Liver (tissue), 9 donors: ENCODE measurements around the gene PTP4A2. TPM values are rescaled to one million over a fixed set of nuclear protein-coding genes. Genes with fewer than 3 reads are reported as not detected.
"Not testable (repeated sequence)": the region's sequence is repeated elsewhere in the genome, so short reads cannot be mapped to it uniquely, and the experiment has no call there.

ENCODE experiments used
- DNase-seq: peaks from one replicate; pipeline ENCODE4 v3.0.0-alpha.2; 2017; ENCODE audit warnings: low spot score
- H3K27ac ChIP-seq, 2 donors: one replicate each; pipeline ENCODE4 v1.7.0; 2013; ENCODE audit warnings: inconsistent platforms in 2 of 2, low read length in 2 of 2, control low read depth in 1 of 2, low read depth in 1 of 2, mild to moderate bottlenecking in 1 of 2
- H3K27me3 ChIP-seq, 4 donors: one replicate each; pipeline versions ENCODE4 v1.6.1 to v1.7.0; 2013; ENCODE audit warnings: low read length in 3 of 4, inconsistent platforms in 1 of 4, mild to moderate bottlenecking in 1 of 4, moderate library complexity in 1 of 4; ENCODE audit not compliant: control insufficient read depth in 4 of 4, insufficient read depth in 4 of 4
- H3K36me3 ChIP-seq, 4 donors: one replicate each; pipeline versions ENCODE4 v1.6.1 to v1.7.0; 2013; ENCODE audit warnings: low read length in 3 of 4, mild to moderate bottlenecking in 3 of 4, low read depth in 1 of 4, moderate library complexity in 1 of 4; ENCODE audit not compliant: control insufficient read depth in 4 of 4, insufficient read depth in 3 of 4
- H3K4me1 ChIP-seq, 4 donors: one replicate each; pipeline versions ENCODE4 v1.6.1 to v1.7.0; 2013; ENCODE audit warnings: low read length in 3 of 4, mild to moderate bottlenecking in 3 of 4, moderate library complexity in 1 of 4; ENCODE audit not compliant: control insufficient read depth in 4 of 4, insufficient read depth in 4 of 4
- H3K4me3 ChIP-seq, 3 donors: one replicate each; pipeline versions ENCODE4 v1.6.1 to v1.7.0; 2013; ENCODE audit warnings: low read length in 3 of 3, control low read depth in 1 of 3, low read depth in 1 of 3, mild to moderate bottlenecking in 1 of 3
- H3K9ac ChIP-seq, 2 donors: one replicate each; pipeline ENCODE4 v1.7.0; 2013; ENCODE audit warnings: low read length in 2 of 2, mild to moderate bottlenecking in 2 of 2, moderate library complexity in 2 of 2, control low read depth in 1 of 2, low read depth in 1 of 2
- H3K9me3 ChIP-seq, 4 donors: one replicate each; pipeline versions ENCODE4 v1.6.1 to v1.7.0; 2013; ENCODE audit warnings: low read length in 3 of 4; ENCODE audit not compliant: control insufficient read depth in 4 of 4
- FOXA2 ChIP-seq: IDR thresholded peaks from 2 replicates; pipeline ENCODE4 v1.6.1; 2016; ENCODE audit warnings: antibody characterized with exemption
- HNF4A ChIP-seq, 2 donors: conservative IDR thresholded peaks; 2 replicates each; pipeline ENCODE4 v1.6.1; 2016; ENCODE audit warnings: antibody characterized with exemption in 2 of 2, mild to moderate bottlenecking in 2 of 2
- HNF4G ChIP-seq: IDR thresholded peaks from 2 replicates; pipeline ENCODE4 v1.6.1; 2016; ENCODE audit warnings: antibody characterized with exemption
- JUND ChIP-seq, 2 donors: IDR thresholded peaks; 2 replicates each; pipeline ENCODE4 v1.6.1; 2016; ENCODE audit warnings: antibody characterized with exemption in 2 of 2
- NR2F2 ChIP-seq: IDR thresholded peaks from 2 replicates; pipeline ENCODE4 v1.6.1; 2016; ENCODE audit warnings: antibody characterized with exemption
- RAD21 ChIP-seq, 2 donors: IDR thresholded peaks; 2 replicates each; pipeline ENCODE4 v1.6.1; 2016; ENCODE audit warnings: antibody characterized with exemption in 2 of 2, mild to moderate bottlenecking in 2 of 2
- RXRA ChIP-seq, 2 donors: IDR thresholded peaks; 2 replicates each; pipeline ENCODE4 v1.6.1; 2017 to 2018; ENCODE audit warnings: antibody characterized with exemption in 2 of 2, mild to moderate bottlenecking in 1 of 2
- SP1 ChIP-seq: IDR thresholded peaks from 2 replicates; pipeline ENCODE4 v1.6.1; 2018; ENCODE audit warnings: antibody characterized with exemption, mild to moderate bottlenecking
- TAF1 ChIP-seq: conservative IDR thresholded peaks from 2 replicates; pipeline ENCODE4 v1.6.1; 2016; ENCODE audit warnings: antibody characterized with exemption, mild to moderate bottlenecking
- YY1 ChIP-seq: IDR thresholded peaks from 2 replicates; pipeline ENCODE4 v1.6.1; 2016; ENCODE audit warnings: antibody characterized with exemption, mild to moderate bottlenecking
- WGBS: extraction: QIAGEN DNeasy Blood & Tissue Kit; methylation state at CpG from one replicate; pipeline ENCODE4 v1.1.7; 2013; 5-methylcytosine and 5-hydroxymethylcytosine counted together
- polyA plus RNA-seq, 2 donors: library from polyadenylated mRNA; stranded (reverse) in 1 of 2; unstranded in 1 of 2; fragments of 200-250 nt in 1 of 2; fragments of >200 nt in 1 of 2; fragmentation: Nextera tagmentation in 1 of 2; extraction: Ambion mirVana in 1 of 2; gene quantifications; one replicate each; pipeline versions ENCODE4 v1.2.1 to v1.2.3, GENCODE V29; 2013 to 2015
- total RNA-seq, 2 donors: library from RNA; depleted of rRNA; stranded (reverse); fragments of >200 nt; gene quantifications; one replicate each; pipeline ENCODE4 v1.2.3, GENCODE V29; 2014
- TF ChIP-seq, protein P1 (sequence below): IDR thresholded peaks from 2 replicates; pipeline ENCODE4 v1.6.1; 2016; ENCODE audit warnings: antibody characterized with exemption
- TF ChIP-seq, protein P2 (sequence below): fragments of 150-350 bp; IDR thresholded peaks from 2 replicates; pipeline ENCODE4 v1.5.1; 2017; ENCODE audit warnings: improper control_type of control experiment, low read depth, low read length; ENCODE audit not compliant: missing input control
- TF ChIP-seq, protein P3 (sequence below): IDR thresholded peaks from 2 replicates; pipeline ENCODE4 v1.6.1; 2016; ENCODE audit warnings: antibody characterized with exemption
- TF ChIP-seq, protein P4 (sequence below): IDR thresholded peaks from 2 replicates; pipeline ENCODE4 v1.6.1; 2016; ENCODE audit warnings: antibody characterized with exemption
- TF ChIP-seq, protein P5 (sequence below): IDR thresholded peaks from 2 replicates; pipeline ENCODE4 v1.6.1; 2016; ENCODE audit warnings: antibody characterized with exemption, mild to moderate bottlenecking
- donor health status: healthy.
- donor health status: healthy.
- donor health status: healthy.
- donor health status: healthy.
- donor health status: healthy.

The PTP4A2 gene
- total and polyA plus RNA-seq, 4 donors, result 47.7 to 98.1 (median 71.9) TPM

DNA sequence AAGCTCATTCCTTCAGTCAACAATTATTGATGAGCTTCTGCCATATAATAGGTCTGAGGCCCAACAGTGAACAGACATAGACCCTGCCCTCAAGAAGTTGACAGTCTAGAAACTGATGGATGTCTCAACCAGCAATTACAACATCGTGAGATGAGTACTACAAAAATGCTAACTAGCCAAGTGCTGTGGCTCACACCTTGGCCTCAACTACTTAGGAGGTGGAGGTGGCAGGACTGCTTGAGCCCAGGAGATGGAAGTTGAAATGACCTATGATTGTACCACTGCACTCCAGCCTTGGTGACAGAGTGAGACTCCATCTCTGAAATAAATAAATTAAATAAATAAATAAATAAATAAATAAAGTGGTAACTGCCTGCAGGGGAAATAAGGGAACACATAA, 11.7 kb upstream of the PTP4A2 start:
- peaks cover 0 to 7% (median 6%) of the 10 kb centered on the region in 4 donors for H3K4me1 ChIP-seq
- no peak overlapping the region for H3K27ac ChIP-seq
- WGBS, result 92% methylated on average over 1 of the region's 1 CpG
- no peak overlapping the region for H3K9ac ChIP-seq
- H3K36me3 ChIP-seq, result no peaks in the 10 kb centered on the region
- TF ChIP-seq RXRA (IDR thresholded peaks at IDR 0.05) (no peak), HNF4G (no peak), SP1 (no peak), YY1 (no peak), NR2F2 (no peak), JUND (IDR thresholded peaks at IDR 0.05) (no peak), FOXA2 (no peak), HNF4A (conservative IDR thresholded peaks at IDR 0.05) (no peak), TAF1 (no peak)
- TF ChIP-seq, protein P1, sequence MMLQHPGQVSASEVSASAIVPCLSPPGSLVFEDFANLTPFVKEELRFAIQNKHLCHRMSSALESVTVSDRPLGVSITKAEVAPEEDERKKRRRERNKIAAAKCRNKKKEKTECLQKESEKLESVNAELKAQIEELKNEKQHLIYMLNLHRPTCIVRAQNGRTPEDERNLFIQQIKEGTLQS, result no peak
- TF ChIP-seq, protein P2, sequence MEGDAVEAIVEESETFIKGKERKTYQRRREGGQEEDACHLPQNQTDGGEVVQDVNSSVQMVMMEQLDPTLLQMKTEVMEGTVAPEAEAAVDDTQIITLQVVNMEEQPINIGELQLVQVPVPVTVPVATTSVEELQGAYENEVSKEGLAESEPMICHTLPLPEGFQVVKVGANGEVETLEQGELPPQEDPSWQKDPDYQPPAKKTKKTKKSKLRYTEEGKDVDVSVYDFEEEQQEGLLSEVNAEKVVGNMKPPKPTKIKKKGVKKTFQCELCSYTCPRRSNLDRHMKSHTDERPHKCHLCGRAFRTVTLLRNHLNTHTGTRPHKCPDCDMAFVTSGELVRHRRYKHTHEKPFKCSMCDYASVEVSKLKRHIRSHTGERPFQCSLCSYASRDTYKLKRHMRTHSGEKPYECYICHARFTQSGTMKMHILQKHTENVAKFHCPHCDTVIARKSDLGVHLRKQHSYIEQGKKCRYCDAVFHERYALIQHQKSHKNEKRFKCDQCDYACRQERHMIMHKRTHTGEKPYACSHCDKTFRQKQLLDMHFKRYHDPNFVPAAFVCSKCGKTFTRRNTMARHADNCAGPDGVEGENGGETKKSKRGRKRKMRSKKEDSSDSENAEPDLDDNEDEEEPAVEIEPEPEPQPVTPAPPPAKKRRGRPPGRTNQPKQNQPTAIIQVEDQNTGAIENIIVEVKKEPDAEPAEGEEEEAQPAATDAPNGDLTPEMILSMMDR, result no peak
- TF ChIP-seq, protein P3, sequence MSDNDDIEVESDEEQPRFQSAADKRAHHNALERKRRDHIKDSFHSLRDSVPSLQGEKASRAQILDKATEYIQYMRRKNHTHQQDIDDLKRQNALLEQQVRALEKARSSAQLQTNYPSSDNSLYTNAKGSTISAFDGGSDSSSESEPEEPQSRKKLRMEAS, result no peak
- no peak for DNase-seq
- no peak overlapping the region for H3K4me3 ChIP-seq
- H3K27me3 ChIP-seq, result no peaks in the 10 kb centered on the region
- H3K9me3 ChIP-seq, result no peaks in the 10 kb centered on the region

DNA sequence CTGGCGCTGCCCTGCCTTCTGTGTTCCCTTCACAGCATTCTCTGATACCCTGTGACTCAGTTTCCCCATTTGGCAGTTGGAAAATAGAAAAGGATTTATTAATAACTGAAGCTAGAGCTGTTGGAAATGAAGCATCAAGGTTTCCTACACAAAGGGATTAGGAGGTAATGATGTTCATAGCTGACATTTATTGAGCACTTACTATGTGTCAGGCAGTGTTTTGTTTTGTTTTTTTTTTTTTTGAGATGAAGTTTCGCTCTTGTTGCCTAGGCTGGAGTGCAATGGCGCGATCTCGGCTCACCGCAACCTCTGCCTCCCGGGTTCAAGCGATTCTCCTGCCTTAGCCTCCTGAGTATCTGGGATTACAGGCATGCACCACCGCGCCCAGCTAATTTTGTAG, 7.5 kb upstream of the PTP4A2 start:
- H3K9me3 ChIP-seq, H3K36me3 ChIP-seq, H3K4me1 ChIP-seq, H3K27me3 ChIP-seq, H3K9ac ChIP-seq, DNase-seq, H3K4me3 ChIP-seq: not testable (repeated sequence)
- WGBS, result 99% methylated on average over 10 of the region's 10 CpGs
- peak overlapping the region in 1 of 2 donors; percentile 6 for H3K27ac ChIP-seq

DNA sequence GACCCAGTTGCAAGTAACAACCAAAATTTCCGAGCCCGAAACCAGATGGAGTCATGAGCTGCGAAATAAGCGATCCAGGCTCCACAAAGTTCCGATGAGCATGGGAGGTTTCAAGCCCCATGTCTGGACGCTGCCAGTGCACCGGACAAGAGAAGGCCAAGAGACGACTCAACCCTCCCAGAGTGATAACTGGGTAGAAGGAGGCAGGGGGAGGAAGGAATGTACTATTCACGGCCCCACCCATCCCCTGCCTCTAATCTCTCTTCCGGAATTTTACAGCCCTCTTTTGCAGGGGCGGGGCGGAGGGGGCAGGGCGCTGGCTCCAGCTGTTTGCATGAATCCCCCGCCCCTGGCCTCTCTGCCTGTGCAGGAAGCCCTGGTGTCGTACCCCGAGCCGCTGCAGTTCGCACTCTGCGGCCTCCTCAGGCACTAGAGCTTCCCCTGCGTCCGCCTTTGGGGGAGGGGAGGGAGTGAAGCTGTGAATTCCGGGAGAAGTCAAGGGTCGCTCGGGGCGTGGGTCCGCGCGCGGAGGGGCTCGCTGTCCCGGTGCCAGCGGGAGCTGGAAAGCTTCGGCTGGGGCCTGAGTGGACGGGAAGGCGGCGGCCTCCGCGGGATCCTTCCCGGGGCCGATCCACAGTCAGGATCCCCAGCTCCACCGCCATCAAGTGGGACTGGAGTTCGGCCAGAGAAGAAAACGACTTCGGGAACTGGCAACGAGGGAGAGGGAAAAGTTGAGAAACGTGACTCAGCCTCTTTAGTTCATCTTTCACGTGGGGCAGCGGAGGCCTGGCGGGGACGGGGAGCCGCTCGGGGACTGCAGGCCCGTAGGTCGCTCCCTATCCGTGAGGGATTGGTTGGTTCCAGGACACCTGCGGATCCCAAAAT, 6.3 kb upstream of the PTP4A2 start:
- H3K9me3 ChIP-seq, result no peaks in the 10 kb centered on the region
- peak overlapping the region; percentile 84 to 91 for H3K27ac ChIP-seq
- 27% methylated on average over 56 of the region's 56 CpGs for whole genome bisulfite sequencing
- TF ChIP-seq RXRA (IDR thresholded peaks at IDR 0.05), result no peak
- TF ChIP-seq, protein P4, sequence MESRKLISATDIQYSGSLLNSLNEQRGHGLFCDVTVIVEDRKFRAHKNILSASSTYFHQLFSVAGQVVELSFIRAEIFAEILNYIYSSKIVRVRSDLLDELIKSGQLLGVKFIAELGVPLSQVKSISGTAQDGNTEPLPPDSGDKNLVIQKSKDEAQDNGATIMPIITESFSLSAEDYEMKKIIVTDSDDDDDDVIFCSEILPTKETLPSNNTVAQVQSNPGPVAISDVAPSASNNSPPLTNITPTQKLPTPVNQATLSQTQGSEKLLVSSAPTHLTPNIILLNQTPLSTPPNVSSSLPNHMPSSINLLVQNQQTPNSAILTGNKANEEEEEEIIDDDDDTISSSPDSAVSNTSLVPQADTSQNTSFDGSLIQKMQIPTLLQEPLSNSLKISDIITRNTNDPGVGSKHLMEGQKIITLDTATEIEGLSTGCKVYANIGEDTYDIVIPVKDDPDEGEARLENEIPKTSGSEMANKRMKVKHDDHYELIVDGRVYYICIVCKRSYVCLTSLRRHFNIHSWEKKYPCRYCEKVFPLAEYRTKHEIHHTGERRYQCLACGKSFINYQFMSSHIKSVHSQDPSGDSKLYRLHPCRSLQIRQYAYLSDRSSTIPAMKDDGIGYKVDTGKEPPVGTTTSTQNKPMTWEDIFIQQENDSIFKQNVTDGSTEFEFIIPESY, result no peak
- TF ChIP-seq TAF1, result peak; percentile 61
- peak in 1 of 2 donors; percentile 7 for TF ChIP-seq RAD21 (IDR thresholded peaks at IDR 0.05)
- TF ChIP-seq NR2F2, result peak; percentile 72
- TF ChIP-seq SP1, result peak; percentile 65
- TF ChIP-seq JUND (IDR thresholded peaks at IDR 0.05), result peak in 1 of 2 donors; percentile 25
- TF ChIP-seq YY1, result peak; percentile 39
- TF ChIP-seq, protein P5, sequence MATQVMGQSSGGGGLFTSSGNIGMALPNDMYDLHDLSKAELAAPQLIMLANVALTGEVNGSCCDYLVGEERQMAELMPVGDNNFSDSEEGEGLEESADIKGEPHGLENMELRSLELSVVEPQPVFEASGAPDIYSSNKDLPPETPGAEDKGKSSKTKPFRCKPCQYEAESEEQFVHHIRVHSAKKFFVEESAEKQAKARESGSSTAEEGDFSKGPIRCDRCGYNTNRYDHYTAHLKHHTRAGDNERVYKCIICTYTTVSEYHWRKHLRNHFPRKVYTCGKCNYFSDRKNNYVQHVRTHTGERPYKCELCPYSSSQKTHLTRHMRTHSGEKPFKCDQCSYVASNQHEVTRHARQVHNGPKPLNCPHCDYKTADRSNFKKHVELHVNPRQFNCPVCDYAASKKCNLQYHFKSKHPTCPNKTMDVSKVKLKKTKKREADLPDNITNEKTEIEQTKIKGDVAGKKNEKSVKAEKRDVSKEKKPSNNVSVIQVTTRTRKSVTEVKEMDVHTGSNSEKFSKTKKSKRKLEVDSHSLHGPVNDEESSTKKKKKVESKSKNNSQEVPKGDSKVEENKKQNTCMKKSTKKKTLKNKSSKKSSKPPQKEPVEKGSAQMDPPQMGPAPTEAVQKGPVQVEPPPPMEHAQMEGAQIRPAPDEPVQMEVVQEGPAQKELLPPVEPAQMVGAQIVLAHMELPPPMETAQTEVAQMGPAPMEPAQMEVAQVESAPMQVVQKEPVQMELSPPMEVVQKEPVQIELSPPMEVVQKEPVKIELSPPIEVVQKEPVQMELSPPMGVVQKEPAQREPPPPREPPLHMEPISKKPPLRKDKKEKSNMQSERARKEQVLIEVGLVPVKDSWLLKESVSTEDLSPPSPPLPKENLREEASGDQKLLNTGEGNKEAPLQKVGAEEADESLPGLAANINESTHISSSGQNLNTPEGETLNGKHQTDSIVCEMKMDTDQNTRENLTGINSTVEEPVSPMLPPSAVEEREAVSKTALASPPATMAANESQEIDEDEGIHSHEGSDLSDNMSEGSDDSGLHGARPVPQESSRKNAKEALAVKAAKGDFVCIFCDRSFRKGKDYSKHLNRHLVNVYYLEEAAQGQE, result peak; percentile 40
- H3K4me3 ChIP-seq, result peak overlapping the region in 2 of 3 donors; percentile 4 to 16
- H3K9ac ChIP-seq, result peak overlapping the region; percentile 23 to 36
- H3K4me1 ChIP-seq, result peaks cover 5 to 14% (median 8%) of the 10 kb centered on the region in 4 donors
- H3K27me3 ChIP-seq, result no peaks in the 10 kb centered on the region
- DNase-seq, result peak; percentile 93
- H3K36me3 ChIP-seq, result no peaks in the 10 kb centered on the region
